SK-N-MC (cell line): ENCODE results near the gene RETREG2.

Experiments
- DNase-seq: peaks from one replicate; pipeline ENCODE4 v3.0.0-alpha.2; 2011; ENCODE audit warnings: low read depth, low spot score
- H3K27ac ChIP-seq: fragments of 200-600 bp; sonication (generic); 2 replicates; pipeline ENCODE4 v1.5.1; 2016; ENCODE audit warnings: mixed run types
- H3K36me3 ChIP-seq: fragments of 200-600 bp; sonication (generic); 2 replicates; pipeline ENCODE4 v1.6.1; 2017; ENCODE audit warnings: antibody characterized with exemption, low read length, mixed read lengths; ENCODE audit not compliant: insufficient read depth
- H3K4me3 ChIP-seq: fragments of 200-600 bp; sonication (generic); 2 replicates; pipeline ENCODE4 v1.5.1; 2016
- H3K9ac ChIP-seq: fragments of 200-600 bp; sonication (generic); 2 replicates; pipeline ENCODE4 v1.8.0; 2017; ENCODE audit warnings: mixed run types, mixed read lengths; ENCODE audit not compliant: insufficient read length
- H3K9me3 ChIP-seq: fragments of 200-600 bp; sonication (generic); 2 replicates; pipeline ENCODE4 v1.6.1; 2017; ENCODE audit warnings: low read depth, mild to moderate bottlenecking, antibody characterized with exemption, low read length, moderate library complexity, mixed read lengths
- EZH2 ChIP-seq: fragments of 200-600 bp; sonication (generic); IDR thresholded peaks from one replicate; pipeline ENCODE4 v1.6.1; 2017; ENCODE audit warnings: antibody characterized with exemption
- FOXP2 ChIP-seq: optimal IDR thresholded peaks from 2 replicates; pipeline ENCODE3; 2011; ENCODE audit warnings: mild to moderate bottlenecking, moderate library complexity; ENCODE audit not compliant: insufficient read depth; ENCODE audit errors: extremely low read length, control extremely low read depth
- POLR2AphosphoS5 ChIP-seq: IDR thresholded peaks from 2 replicates; pipeline ENCODE4 v1.6.1; 2012; ENCODE audit warnings: mild to moderate bottlenecking, low read depth, low read length, borderline replicate concordance

Gene RETREG2

GRCh38 chr2:219205981-219206327 lies 27.9 kb downstream of the RETREG2 start:
- peak overlapping the region; percentile 87 for H3K27ac ChIP-seq
- H3K9ac ChIP-seq, result peak overlapping the region; percentile 91
- no peak for DNase-seq
- peaks cover 29% of the 10 kb centered on the region for H3K36me3 ChIP-seq
- TF ChIP-seq EZH2 (no peak), FOXP2 (no peak)
- peak overlapping the region; percentile 96 for H3K4me3 ChIP-seq
- H3K9me3 ChIP-seq, result no peaks in the 10 kb centered on the region

- TF ChIP-seq FOXP2 (no peak), POLR2AphosphoS5 (peak; percentile 98), EZH2 (no peak)
- DNase-seq, result no peak
- Histone ChIP-seq H3K4me3 (peak within 1 kb of the TSS; percentile 96), H3K27ac (peak within 1 kb of the TSS; percentile 93), H3K9ac (peak within 1 kb of the TSS; percentile 91), H3K9me3 (no peaks in the 10 kb centered on the region), H3K36me3 (peaks cover 34% of the 10 kb centered on the region)
These were observed 28.5 kb downstream of the RETREG2 start, which contains the start of gene ZFAND2B for GRCh38 chr2:219206328-219207133. Gene ZFAND2B, plus strand, starts transcription at chr2:219206782. Its CDS starts 206 bp downstream, at chr2:219206988.

- DNase-seq, result no peak
- no peak for TF ChIP-seq POLR2AphosphoS5
- peak overlapping the region; percentile 93 for H3K27ac ChIP-seq
These were observed 29.2 kb downstream of the RETREG2 start for GRCh38 chr2:219207134-219207883.

GRCh38 chr2:219207884-219208740 lies 30.0 kb downstream of the RETREG2 start:
- peak overlapping the region; percentile 68 for H3K27ac ChIP-seq
- peak overlapping the region; percentile 40 for H3K9ac ChIP-seq
- H3K9me3 ChIP-seq, result no peaks in the 10 kb centered on the region
- TF ChIP-seq POLR2AphosphoS5 (peak; percentile 18; the same call in 1 of the 2 replicates), FOXP2 (no peak)
- peak overlapping the region; percentile 96; the same call in 1 of the 2 replicates for H3K4me3 ChIP-seq
- H3K36me3 ChIP-seq, result peaks cover 45% of the 10 kb centered on the region
- no peak for DNase-seq

More at GRCh38 chr2:219207134-219207883, 29.2 kb downstream of the RETREG2 start:
- H3K9me3 ChIP-seq, result no peaks in the 10 kb centered on the region
- H3K9ac ChIP-seq, result peak overlapping the region; percentile 40
- peaks cover 37% of the 10 kb centered on the region for H3K36me3 ChIP-seq
- H3K4me3 ChIP-seq, result peak overlapping the region; percentile 96

- Histone ChIP-seq H3K9me3 (no peaks in the 10 kb centered on the region), H3K9ac (no peak overlapping the region), H3K36me3 (peaks cover 59% of the 10 kb centered on the region), H3K27ac (peak overlapping the region; percentile 68), H3K4me3 (no peak overlapping the region)
- no peak for DNase-seq
- TF ChIP-seq POLR2AphosphoS5, result peak; percentile 36; the same call in 1 of the 2 replicates
- no peak for TF ChIP-seq FOXP2
These were observed 31.4 kb downstream of the RETREG2 start for GRCh38 chr2:219209236-219210195.

GRCh38 chr2:219210196-219210885 lies 32.3 kb downstream of the RETREG2 start:
- peaks cover 68% of the 10 kb centered on the region for H3K36me3 ChIP-seq
- peak overlapping the region; percentile 25; the same call in 1 of the 2 replicates for H3K27ac ChIP-seq

GRCh38 chr2:219210886-219211362 lies 32.8 kb downstream of the RETREG2 start:
- Histone ChIP-seq H3K36me3 (peaks cover 73% of the 10 kb centered on the region), H3K27ac (no peak overlapping the region), H3K9me3 (no peaks in the 10 kb centered on the region), H3K4me3 (no peak overlapping the region), H3K9ac (no peak overlapping the region)
- no peak for DNase-seq
- no peak for TF ChIP-seq FOXP2
- no peak for TF ChIP-seq EZH2
- no peak for TF ChIP-seq POLR2AphosphoS5

More at GRCh38 chr2:219210196-219210885, 32.3 kb downstream of the RETREG2 start:
- TF ChIP-seq POLR2AphosphoS5, result no peak
- no peak for TF ChIP-seq EZH2
- no peak for TF ChIP-seq FOXP2
- Histone ChIP-seq H3K4me3 (no peak overlapping the region), H3K9ac (no peak overlapping the region), H3K9me3 (no peaks in the 10 kb centered on the region)
- no peak for DNase-seq
